HG02852 (cell line): Measurements from ENCODE around the gene ZNF581.

Source experiments
- ATAC-seq: cut with Tn5 transposase; IDR thresholded peaks from one replicate; pipeline ENCODE4 v1.9.1; 2021; ENCODE audit warnings: mild to moderate bottlenecking, moderate library complexity; ENCODE audit not compliant: unreplicated experiment

Gene ZNF581

DNA sequence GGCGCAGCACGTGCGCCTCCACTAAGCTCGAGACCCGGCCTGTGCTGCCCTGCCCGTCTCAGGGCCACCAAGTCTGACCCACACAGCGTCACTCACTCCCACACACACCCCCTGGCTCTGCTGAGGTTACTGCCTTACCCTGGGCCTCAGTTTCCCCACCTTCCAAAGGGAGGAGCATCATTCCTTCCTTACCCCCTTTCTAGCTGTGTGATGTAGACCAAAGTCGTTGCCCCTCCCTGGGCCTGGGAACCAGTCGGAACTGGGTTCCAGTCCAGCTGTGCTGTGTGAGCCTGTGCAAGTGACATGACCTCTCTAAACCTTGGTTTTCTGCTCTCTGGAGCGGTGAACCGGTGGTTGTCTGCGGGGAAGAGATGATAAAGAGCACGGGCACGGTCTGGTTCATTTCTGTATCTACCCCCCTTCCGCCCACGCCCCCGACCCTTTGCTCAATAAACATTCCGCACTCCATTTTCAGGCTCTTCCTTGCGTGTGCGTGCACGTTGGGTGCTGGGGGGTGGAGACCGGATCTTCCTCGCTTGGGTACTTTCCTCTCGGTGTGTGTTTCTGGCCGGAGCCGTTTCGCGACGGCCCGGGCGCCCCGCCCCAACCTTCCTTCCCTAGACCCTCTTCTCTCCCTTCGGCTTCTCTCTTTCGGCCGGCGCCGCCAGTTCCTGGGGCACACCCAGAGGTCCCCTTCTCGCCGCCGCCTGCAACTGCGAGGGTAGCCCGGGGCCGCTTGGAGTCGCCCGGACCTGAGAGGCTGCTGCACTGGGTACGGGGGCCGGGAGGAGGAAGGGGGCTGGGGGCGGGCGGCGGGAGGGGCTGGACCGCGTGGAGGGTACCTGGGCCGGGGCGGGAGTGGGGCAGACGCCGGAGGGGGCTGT, at the start of gene ZNF581:
ZNF581 (plus strand) TSS at position 647 of the 884 bp plus-strand sequence. CDS start 923 bp downstream, outside the sequence.
- ATAC-seq, result no peak

DNA sequence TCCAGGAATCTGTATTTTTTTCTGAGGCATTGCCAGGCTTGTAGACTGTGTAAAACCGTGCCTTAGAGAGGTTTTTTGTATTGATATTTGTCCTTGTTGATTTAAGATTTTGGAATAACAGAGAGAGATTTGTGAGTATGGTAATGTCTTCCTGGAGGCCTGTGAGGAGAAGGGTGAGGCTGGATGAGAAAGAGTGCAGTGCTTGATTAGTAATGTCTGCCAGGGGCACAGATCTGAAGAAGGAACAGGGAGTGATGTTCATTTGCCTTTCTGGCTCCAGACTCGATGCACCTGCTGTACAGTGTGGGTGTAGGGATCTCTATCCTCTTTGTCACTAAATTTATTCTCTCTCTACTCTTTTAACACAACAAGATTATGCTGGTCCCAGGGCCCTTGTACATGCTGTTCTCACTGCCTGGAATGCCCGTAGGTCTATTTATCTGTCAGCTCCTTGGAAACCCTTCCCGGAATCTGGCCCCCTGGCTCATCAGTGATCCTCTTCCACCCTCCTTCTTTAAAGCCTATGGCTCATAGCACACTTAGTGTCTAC, 48.4 kb upstream of the ZNF581 start:
- no peak for ATAC-seq

DNA sequence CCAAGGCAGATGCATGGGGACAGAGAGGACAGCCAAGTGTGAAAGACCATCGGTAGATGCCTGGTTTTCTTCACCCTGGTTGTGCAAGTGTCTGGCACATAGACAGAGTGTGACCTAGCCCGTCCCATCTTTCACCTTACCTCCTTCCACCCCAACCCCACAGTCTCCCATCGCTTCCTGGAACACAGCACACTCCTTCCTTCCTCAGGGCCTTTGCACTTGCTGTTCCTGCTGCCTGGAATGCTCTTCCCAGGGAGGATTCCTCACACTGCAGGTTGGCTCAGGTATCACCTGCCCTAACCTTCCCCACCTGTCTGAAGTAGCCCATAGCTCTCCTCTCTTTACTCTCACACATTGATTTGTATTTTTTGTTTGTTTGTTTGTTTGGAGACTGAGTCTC, 47.1 kb upstream of the ZNF581 start:
- ATAC-seq, result no peak

- no peak for ATAC-seq
Observed at GRCh38 chr19:55597501-55597921, 45.9 kb upstream of the ZNF581 start.

DNA sequence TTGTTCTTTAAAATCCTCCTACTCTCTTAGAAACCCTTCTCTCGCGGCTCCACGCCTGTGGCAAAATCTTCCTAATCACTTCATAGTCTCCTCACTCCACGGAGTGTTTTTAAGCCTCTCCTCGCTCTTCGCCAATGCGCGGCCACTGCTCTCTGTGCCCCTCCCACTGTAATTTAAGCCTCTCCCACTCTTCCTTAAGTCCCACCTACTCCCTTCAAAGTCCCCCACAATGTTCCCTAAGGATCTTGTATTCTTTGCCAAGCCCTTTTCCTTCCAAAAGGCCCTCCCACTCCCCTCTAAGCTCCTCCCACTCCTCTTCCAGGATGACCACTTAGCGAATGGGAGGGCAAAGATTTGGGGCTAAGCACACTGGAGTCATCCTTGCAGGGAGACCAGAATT, 45.4 kb upstream of the ZNF581 start:
- ATAC-seq, result no peak

- peak; percentile 46 for ATAC-seq
Observed at GRCh38 chr19:55598719-55599467, 44.6 kb upstream of the ZNF581 start.

DNA sequence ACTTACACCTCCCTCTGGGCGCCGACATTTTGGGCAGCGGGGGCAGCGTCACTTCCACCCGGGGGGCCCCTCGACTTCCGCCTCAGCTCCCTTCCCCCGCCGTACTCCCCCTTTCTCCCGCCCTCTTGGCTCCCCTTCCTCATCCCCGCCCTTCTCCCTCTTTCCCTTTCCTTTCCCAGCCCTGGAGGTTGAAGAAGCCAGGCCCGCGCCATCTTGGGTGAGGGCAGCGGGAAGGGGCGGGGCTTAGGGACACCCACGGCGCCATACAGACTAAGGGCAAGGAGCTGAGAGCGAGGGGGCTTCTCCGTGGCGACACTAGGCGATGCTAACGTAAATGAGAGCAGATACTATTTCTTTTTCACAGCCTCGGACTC, 44.0 kb upstream of the ZNF581 start, which contains the start of gene FIZ1:
FIZ1 (minus strand) TSS at position 50 of the 374 bp plus-strand sequence. CDS start 1,652 bp downstream, outside the sequence.
- ATAC-seq, result peak; percentile 56

DNA sequence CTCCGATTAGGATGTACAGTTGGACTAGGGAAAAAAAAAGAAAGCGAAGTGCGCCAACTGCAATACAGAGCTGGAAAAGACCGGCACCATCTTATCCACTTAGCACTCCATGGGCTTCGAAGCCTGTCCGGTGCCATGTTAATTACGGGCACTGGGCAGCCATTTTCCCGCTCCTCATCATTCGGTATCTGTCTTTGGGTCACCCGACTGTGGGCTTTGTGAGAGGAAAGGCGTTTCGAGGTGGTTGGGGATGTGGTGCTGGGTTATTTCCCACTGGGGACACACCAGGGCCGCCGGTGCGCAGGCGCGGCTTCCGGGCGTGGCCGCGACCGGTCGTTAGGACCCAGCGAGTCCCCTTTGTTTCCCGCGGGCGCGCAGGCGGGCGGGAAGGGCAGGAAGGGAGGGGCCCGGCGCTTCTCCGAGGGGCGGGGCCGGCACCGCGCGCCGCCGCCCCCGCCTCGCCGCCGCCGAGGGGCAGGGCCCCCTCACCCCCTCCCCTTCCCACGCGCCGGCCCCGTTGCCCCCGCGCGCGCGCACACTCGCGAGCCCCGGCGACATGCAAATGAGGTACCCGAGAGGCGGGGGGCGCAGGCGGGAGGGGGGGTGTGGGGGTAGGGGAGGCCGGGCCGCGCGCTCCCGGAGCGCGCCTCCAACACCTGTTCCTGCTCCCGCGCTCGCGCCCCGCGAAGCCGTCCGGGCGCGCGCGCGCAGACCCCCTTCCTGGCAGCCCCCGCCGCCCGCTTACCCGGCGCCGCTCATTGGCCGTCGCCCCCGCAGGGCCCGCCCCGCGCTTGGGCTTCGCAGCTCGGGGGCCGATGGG, 43.4 kb upstream of the ZNF581 start, which contains the start of gene ZNF524:
ZNF524 (plus strand) TSS at position 447 of the 820 bp plus-strand sequence. CDS start 1,825 bp downstream, outside the sequence.
- peak; percentile 44 for ATAC-seq

- no peak for ATAC-seq
Observed at GRCh38 chr19:55600662-55601028, 42.8 kb upstream of the ZNF581 start.

DNA sequence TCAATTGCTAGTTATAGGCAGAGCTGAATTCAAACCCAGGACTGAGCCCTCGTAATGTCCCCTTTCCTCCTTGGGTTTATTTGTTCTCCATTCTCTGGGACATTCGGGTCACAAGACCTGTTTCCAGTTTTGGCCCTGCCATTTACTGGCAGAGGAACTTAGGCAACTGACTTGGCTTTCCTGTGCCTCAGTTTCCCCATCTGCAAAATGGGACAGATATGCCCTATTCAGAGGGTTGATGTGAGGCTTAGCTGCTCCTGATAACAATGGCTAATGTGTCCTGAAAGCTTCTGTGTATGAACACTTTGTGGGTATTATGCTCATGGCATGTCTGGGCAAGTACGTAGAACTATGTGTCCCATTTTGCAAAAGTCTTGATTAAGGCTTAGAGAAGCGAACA, 42.4 kb upstream of the ZNF581 start:
- ATAC-seq, result no peak

- ATAC-seq, result no peak
Observed at GRCh38 chr19:55602104-55603001, 41.1 kb upstream of the ZNF581 start.

DNA sequence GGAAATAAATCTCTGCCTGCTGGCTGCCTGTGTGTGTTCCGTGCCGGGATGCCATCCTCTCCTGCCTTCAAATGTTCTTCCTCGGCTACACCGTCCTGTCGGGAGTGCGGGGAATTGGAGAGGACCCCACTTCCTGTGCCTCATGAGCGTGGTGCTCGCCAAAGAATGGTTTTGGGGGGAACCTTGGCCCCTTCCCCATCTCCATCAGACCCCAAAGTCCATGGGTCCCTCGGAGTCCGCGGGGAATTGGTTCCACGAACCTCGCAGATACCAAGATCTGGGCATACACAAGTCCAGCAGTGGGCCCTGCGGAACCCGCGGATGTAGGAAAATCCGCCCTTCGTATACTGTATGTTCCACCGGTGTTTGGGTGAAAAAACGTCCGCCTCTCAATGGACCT, 40.3 kb upstream of the ZNF581 start:
- ATAC-seq, result no peak

GRCh38 chr19:55603581-55604292, 39.7 kb upstream of the ZNF581 start:
- no peak for ATAC-seq

GRCh38 chr19:55605207-55605636, 38.2 kb upstream of the ZNF581 start:
- peak; percentile 61 for ATAC-seq

GRCh38 chr19:55605637-55606470, 37.6 kb upstream of the ZNF581 start, which contains the start of gene ZNF865:
ZNF865 (plus strand) TSS chr19:55605647; CDS start chr19:55613619, 7,972 bp downstream.
- peak; percentile 37 for ATAC-seq

GRCh38 chr19:55606471-55606787, 37.0 kb upstream of the ZNF581 start:
- no peak for ATAC-seq

- no peak for ATAC-seq
Observed at GRCh38 chr19:55606817-55607216, 36.6 kb upstream of the ZNF581 start.

- no peak for ATAC-seq
Observed at GRCh38 chr19:55609326-55609725, 34.1 kb upstream of the ZNF581 start.
